Activated naive CD4-positive, alpha-beta T cell treated with anti-CD3 and anti-CD28 coated beads, Interleukin-2, amount 10 ng/mL, durations not matched to agents 7 days and 5 days (primary cell): Measurements from ENCODE around the gene MEX3A.

Source experiments
- CTCF ChIA-PET: fragments of 350-600 bp; sonication (Branson Sonifier 250); formaldehyde crosslinking; loops from one replicate; lab custom pipeline; 2021; ENCODE audit warnings: antibody characterized with exemption; lab: Charles Lee
- DNase-seq: peaks from one replicate; pipeline ENCODE4 v3.0.0-alpha.2; 2020
- H3K27ac Mint-ChIP-seq: one replicate; pipeline ENCODE4 v1.8.0; 2021; ENCODE audit warnings: mild to moderate bottlenecking, moderate library complexity, mixed read lengths
- H3K27me3 Mint-ChIP-seq: one replicate; pipeline ENCODE4 v1.8.0; 2021; ENCODE audit warnings: mild to moderate bottlenecking, mixed read lengths
- H3K36me3 Mint-ChIP-seq: one replicate; pipeline ENCODE4 v1.8.0; 2021; ENCODE audit warnings: mixed read lengths
- H3K4me1 Mint-ChIP-seq: one replicate; pipeline ENCODE4 v1.8.0; 2021; ENCODE audit warnings: mixed read lengths
- H3K4me3 Mint-ChIP-seq: one replicate; pipeline ENCODE4 v1.8.0; 2021; ENCODE audit warnings: mild to moderate bottlenecking, moderate library complexity, mixed read lengths
- H3K9me3 Mint-ChIP-seq: one replicate; pipeline ENCODE4 v1.8.0; 2021; ENCODE audit warnings: mixed read lengths

The MEX3A gene

DNA sequence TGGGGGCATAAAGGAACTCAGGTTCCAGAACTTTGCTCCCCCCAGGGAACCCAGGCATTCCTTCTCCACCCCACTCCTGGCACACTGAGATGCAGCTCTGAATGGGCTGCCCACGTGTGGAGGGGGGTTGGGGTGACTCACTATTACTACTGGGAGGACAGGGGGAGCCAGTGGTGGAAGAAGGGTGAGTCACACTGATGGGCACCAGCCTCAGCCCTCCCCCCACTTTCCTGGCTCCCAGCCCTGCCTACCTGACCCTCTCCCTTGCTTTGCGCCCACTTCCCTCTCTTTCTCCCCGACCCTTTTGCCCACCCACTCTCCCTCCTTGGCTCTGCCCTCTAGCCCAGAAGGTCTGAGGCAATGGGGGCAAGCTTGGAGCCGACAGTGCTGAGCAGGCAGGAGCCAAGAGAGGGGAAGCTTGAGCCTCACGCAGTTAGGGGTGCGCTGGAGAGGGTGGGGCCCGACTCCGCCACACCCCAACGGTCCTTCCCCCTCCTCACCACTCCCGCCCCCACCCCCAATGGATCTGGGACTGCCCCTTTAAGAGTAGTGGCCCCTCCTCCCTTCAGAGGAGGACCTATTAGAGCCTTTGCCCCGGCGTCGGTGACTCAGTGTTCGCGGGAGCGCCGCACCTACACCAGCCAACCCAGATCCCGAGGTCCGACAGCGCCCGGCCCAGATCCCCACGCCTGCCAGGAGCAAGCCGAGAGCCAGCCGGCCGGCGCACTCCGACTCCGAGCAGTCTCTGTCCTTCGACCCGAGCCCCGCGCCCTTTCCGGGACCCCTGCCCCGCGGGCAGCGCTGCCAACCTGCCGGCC is 32.0 kb upstream of the MEX3A start, which contains the start of gene LMNA:
LMNA (plus strand) TSS at position 611 of the 818 bp plus-strand sequence. CDS start 208 bp downstream, outside the sequence.
- H3K27me3 Mint-ChIP-seq: peaks cover 91% of the 10 kb centered on the region
- peaks cover 1% of the 10 kb centered on the region for H3K36me3 Mint-ChIP-seq
- no peaks in the 10 kb centered on the region for H3K9me3 Mint-ChIP-seq
- H3K4me1 Mint-ChIP-seq: peaks cover 30% of the 10 kb centered on the region
- DNase-seq: peak; percentile 65
- H3K4me3 Mint-ChIP-seq: peak within 1 kb of the TSS; percentile 76
- CTCF ChIA-PET: interaction anchor here (0.7 to 2.4 kb wide), 5 partner anchors 12 to 44 kb away, joined by 3 to 12 read pairs (median 7); no protein-coding TSS in a partner anchor
- H3K27ac Mint-ChIP-seq: no peak within 1 kb of the TSS

DNA sequence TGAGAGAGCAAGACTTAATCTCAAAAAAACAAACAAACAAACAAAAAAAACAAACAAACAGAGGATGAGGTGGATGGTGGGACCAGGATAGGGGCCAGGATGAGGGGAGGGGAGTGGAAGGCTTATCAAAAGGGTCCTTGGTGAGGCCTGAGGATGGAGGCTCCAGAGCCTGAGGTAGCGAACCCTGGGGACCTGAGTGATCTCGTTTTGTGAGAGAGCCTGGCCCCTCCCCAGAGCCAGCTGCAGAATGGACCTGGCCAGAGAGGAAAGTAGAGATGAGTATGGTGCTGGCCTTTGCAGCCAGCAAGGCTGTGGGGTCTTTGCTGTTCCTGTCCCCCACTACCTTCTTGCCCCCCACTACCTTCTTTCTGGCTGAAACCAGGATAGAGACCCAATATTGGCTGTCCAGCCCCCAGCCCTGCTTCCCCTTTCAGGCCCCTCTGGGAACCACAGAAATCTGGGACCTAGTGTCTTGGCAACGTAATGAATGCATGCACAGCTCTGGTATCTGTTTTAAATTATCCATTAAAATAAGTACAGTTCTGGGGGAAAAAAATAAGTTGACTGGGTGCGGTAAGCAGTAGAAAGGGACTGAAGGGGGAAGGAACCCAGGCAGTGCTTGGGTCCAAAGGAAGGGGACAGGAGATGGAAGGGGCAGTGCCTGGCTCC is 31.2 kb upstream of the MEX3A start:
- H3K27me3 Mint-ChIP-seq: peaks cover 90% of the 10 kb centered on the region
- CTCF ChIA-PET: interaction anchor here (0.7 to 1.5 kb wide), 2 partner anchors 15 to 16 kb away, joined by 3 read pairs; no protein-coding TSS in a partner anchor
- no peak overlapping the region for H3K4me3 Mint-ChIP-seq

GRCh38 chr1:156112276-156113137 is 30.2 kb upstream of the MEX3A start:
- no peaks in the 10 kb centered on the region for H3K9me3 Mint-ChIP-seq
- DNase-seq: no peak
- peaks cover 90% of the 10 kb centered on the region for H3K27me3 Mint-ChIP-seq
- peaks cover 30% of the 10 kb centered on the region for H3K4me1 Mint-ChIP-seq
- H3K36me3 Mint-ChIP-seq: peaks cover 1% of the 10 kb centered on the region
- H3K27ac Mint-ChIP-seq: no peak overlapping the region
- H3K4me3 Mint-ChIP-seq: no peak overlapping the region
- CTCF ChIA-PET: interaction anchor here (1.1 to 1.6 kb wide), 4 partner anchors 8 to 22 kb away, joined by 3 to 7 read pairs (median 4); no protein-coding TSS in a partner anchor

More for the DNA sequence above, 31.2 kb upstream of the MEX3A start:
- peaks cover 30% of the 10 kb centered on the region for H3K4me1 Mint-ChIP-seq
- H3K36me3 Mint-ChIP-seq: peaks cover 1% of the 10 kb centered on the region
- DNase-seq: no peak
- H3K9me3 Mint-ChIP-seq: no peaks in the 10 kb centered on the region
- no peak overlapping the region for H3K27ac Mint-ChIP-seq

DNA sequence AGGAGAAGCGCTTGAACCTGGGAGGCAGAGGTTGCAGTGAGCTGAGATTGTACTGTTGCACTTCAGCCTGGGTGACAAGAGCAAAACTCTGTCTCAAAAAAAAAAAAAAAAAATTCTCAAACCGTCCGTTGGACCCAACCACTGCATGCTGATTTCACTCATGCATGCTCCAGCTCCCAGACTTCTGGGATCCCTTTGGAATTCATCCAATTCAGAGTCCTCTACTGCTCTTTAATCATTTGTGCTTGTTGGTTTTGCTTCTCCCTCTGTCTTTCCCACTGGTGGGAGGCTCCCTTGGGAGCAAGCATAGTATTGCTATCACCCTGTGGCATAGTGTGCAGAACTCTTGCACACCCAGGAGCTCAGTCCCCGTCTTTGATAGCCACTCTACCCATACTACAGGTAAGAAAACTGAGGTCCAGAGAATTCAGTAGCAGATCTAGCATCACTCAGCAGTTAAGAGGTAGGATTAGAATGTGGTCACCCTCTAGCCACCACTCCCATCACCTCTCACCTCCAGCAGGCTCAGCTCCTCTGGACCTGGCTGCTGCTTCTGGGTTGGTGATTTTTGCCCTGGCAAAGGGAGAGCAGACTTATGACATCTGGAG is 29.2 kb upstream of the MEX3A start:
- Mint-ChIP-seq H3K27ac (no peak overlapping the region), H3K36me3 (peaks cover 1% of the 10 kb centered on the region), H3K4me3 (no peak overlapping the region), H3K9me3 (no peaks in the 10 kb centered on the region), H3K4me1 (peaks cover 32% of the 10 kb centered on the region), H3K27me3 (peaks cover 90% of the 10 kb centered on the region)
- no peak for DNase-seq
- CTCF ChIA-PET: interaction anchor here (0.9 to 1.6 kb wide), 5 partner anchors 9 to 21 kb away, joined by 3 to 7 read pairs (median 4); no protein-coding TSS in a partner anchor

- Mint-ChIP-seq H3K9me3 (no peaks in the 10 kb centered on the region), H3K4me3 (no peak overlapping the region), H3K27me3 (peaks cover 88% of the 10 kb centered on the region), H3K27ac (no peak overlapping the region), H3K36me3 (no peaks in the 10 kb centered on the region), H3K4me1 (peaks cover 31% of the 10 kb centered on the region)
- no peak for DNase-seq
- CTCF ChIA-PET: interaction anchor here (0.9 to 1.6 kb wide), 3 partner anchors 13 to 115 kb away, joined by 3 to 6 read pairs (median 4); no protein-coding TSS in a partner anchor
Observed at GRCh38 chr1:156110252-156110651, 28.0 kb upstream of the MEX3A start.

DNA sequence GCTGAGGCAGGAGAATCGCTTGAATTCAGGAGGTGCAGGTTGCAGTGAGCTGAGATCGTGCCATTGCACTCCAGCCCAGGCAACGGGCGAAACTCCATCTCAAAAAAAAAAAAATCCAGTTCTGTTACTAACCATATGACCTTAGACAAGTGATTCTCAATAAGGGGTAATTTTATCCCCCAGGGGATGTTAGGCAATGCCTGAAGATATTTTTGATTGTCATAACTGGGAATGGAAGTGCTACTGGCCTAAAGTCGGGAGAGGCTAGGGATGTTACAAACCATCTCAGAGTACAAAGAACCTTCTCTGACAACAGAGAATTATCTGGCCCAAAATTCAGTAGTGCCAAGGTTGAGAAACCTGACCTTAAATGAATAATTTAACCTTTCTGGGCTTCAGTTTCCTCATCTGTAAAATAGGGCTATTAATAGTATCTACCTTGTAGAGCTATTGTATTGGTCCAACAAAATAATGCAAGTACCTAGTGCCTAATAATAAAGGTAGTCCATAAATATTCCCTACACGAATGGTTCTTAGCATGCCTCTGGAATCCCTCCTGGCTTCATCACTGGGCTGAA is 26.5 kb upstream of the MEX3A start:
- no peaks in the 10 kb centered on the region for H3K36me3 Mint-ChIP-seq
- peaks cover 25% of the 10 kb centered on the region for H3K4me1 Mint-ChIP-seq
- no peak overlapping the region for H3K27ac Mint-ChIP-seq
- DNase-seq: no peak
- no peak overlapping the region for H3K4me3 Mint-ChIP-seq
- peaks cover 88% of the 10 kb centered on the region for H3K27me3 Mint-ChIP-seq
- no peaks in the 10 kb centered on the region for H3K9me3 Mint-ChIP-seq
- CTCF ChIA-PET: interaction anchor here (1.6 kb wide), 1 partner anchor 21 kb away, joined by 4 read pairs; no protein-coding TSS in a partner anchor

- H3K4me1 Mint-ChIP-seq: peaks cover 23% of the 10 kb centered on the region
- no peaks in the 10 kb centered on the region for H3K36me3 Mint-ChIP-seq
- DNase-seq: no peak
- H3K27me3 Mint-ChIP-seq: peaks cover 88% of the 10 kb centered on the region
- H3K4me3 Mint-ChIP-seq: no peak overlapping the region
- CTCF ChIA-PET: no interaction called here
- H3K9me3 Mint-ChIP-seq: no peaks in the 10 kb centered on the region
- H3K27ac Mint-ChIP-seq: no peak overlapping the region
Observed at GRCh38 chr1:156108057-156108456, 25.8 kb upstream of the MEX3A start.

DNA sequence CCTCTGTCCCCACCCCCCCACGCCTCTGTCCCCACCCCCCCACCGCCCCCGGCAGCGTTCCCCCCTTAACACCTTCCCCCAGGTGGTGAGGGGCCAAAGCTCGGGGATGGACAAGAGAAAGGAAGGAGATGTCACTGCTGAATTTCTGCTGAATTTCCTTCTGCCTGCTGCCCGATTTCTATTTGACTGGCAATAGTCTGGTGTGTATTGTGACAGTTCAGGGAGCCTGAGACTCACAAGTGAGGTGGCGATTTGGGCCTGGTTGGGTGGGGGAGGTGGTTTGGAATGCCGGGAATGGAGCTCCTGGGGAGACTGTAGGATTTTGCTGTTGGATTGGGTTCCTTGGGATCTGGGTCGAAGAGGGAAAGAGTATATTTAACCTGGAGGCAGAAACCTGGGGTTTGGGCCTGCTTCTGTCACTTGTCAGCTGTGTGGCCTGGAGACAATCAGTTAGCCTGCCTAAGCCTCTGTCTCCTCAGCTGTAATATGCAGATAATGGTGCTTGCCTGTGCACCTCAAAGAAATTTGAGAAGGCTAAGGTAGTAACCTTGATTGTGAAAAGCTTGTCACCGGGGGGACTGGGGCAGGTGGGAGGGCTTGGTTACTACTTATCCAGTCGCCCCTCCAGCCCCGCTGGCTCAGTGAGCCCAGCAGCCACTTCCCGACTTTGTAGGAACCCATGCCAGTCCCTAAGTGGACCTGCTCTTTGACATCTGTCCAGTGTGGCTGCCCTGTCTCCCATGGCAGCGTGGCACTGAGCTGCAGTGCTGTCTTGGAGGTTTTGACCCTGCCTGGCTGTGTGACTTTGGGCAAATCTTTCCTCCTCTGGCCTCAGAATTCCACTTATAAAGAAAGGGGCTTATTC is 24.6 kb upstream of the MEX3A start:
- Mint-ChIP-seq H3K27me3 (peaks cover 88% of the 10 kb centered on the region), H3K4me1 (peaks cover 23% of the 10 kb centered on the region), H3K9me3 (no peaks in the 10 kb centered on the region), H3K36me3 (no peaks in the 10 kb centered on the region), H3K4me3 (peak overlapping the region; percentile 5), H3K27ac (no peak overlapping the region)
- no peak for DNase-seq
- CTCF ChIA-PET: interaction anchor here (0.7 to 2.2 kb wide), 6 partner anchors 9 to 25 kb away, joined by 3 to 9 read pairs (median 4); no protein-coding TSS in a partner anchor

DNA sequence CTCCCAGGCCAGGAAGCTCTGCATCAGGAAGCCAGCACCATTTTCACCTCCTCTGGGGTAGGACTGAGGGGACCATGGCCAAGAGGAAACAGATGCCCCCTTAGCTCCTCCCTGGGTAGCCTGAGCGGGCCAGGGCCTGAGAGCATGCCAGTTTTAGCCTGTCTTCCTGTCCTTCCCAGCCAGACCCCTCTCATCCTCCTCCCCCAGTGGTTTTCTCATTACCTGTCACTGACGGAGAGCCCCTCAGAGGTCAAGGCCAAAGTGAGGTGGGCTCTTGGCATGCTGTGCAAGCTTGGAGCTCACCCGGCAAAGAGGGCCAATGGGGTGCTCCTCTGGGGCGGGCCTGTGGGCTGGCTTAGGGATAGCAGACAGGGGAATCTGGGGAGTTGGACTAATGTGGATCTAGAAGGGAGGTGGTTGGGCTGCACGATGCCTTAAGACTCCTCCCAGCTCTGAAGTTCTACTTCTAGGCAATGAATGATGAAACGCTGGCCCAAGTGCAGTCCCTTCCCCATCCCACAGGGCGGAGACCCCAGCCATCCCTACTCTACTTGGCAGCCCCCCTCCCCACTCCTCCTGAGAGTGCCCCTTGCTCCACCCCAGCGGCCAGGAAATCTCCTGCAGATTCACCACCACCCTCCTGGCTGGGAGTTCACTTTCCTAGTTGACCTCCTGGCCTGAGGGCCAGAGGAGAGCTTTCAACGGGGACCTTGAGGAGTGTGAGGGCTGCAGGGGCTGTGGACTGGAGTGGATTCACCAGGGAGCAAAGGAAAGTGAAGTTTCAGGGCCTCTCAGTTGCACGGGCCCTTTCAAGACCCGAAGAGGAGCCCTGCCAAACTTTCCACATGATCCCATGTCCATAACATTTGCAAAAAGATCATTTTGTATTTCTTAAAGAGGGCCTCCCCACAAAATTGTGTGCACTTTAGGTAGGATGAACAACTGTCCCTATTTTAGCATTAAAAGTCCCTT is 22.9 kb upstream of the MEX3A start:
- H3K4me1 Mint-ChIP-seq: peaks cover 23% of the 10 kb centered on the region
- peak overlapping the region; percentile 63 for H3K4me3 Mint-ChIP-seq
- CTCF ChIA-PET: interaction anchor here (0.9 to 21.9 kb wide), 2 partner anchors 8 to 27 kb away, joined by 3 to 668 read pairs; no protein-coding TSS in a partner anchor
- H3K36me3 Mint-ChIP-seq: no peaks in the 10 kb centered on the region
- no peaks in the 10 kb centered on the region for H3K9me3 Mint-ChIP-seq
- H3K27me3 Mint-ChIP-seq: peaks cover 85% of the 10 kb centered on the region
- DNase-seq: no peak
- H3K27ac Mint-ChIP-seq: peak overlapping the region; percentile 63

DNA sequence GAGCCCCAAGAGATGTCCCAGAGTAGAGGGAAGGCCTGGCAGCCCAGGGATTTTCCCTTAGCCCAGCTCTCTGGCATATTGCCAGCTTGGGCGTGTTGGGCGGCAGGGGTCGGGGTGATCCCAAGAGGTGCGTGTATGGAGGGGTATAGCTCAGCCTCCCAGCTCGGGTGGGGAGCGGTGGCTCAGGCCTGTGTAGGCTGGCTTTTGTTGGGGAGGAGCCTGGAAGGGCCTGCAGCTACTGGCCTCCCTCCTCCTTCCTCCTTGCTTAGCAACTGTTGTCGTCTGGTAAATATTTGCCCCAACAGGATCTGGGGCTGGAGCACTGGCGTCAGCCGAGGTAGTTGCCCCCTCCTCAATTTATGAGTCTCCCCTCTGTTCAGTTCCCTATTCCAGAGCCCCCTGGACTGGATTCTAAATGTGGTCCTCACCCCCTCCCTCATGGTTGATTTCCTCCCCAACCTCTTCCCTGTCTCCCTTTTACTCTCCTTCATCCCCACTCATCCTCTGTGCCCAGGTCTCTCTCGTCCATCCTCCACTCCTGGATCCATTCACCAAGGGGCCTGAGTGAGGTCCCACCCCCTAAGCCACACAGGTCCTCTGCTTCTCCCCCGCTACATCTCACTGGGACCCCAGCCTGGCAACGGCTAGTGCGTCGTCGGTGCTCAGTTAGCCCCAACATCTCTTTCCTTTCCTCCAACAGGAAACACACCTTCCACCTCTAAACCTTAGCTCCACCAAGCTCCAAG is 22.0 kb upstream of the MEX3A start:
- H3K4me1 Mint-ChIP-seq: peaks cover 23% of the 10 kb centered on the region

More for the DNA sequence above, 22.0 kb upstream of the MEX3A start:
- no peak overlapping the region for H3K4me3 Mint-ChIP-seq
- no peak overlapping the region for H3K27ac Mint-ChIP-seq
- H3K27me3 Mint-ChIP-seq: peaks cover 89% of the 10 kb centered on the region
- no peak for DNase-seq
- H3K9me3 Mint-ChIP-seq: no peaks in the 10 kb centered on the region
- CTCF ChIA-PET: interaction anchor here (0.9 to 21.9 kb wide), 3 partner anchors 7 to 456 kb away, joined by 3 to 668 read pairs (median 3); no protein-coding TSS in a partner anchor
- no peaks in the 10 kb centered on the region for H3K36me3 Mint-ChIP-seq
